ENCODE measurements around the gene DNAJB6. TPM values are rescaled to one million over a fixed set of nuclear protein-coding genes. Genes with fewer than 3 reads are reported as not detected.
A peak's percentile ranks its signal among the peaks of the same experiment; 100 is the strongest.

DNAJB6 gene
- 10 to 100 TPM; 78.0 to 81.8 TPM for total RNA-seq

GRCh38 chr7:157336383-157337315, at the start of gene DNAJB6:
TSS of gene DNAJB6 (plus strand) at chr7:157337004. CDS start at chr7:157358573, 21,569 bp downstream.
- H3K27ac ChIP-seq: peak within 1 kb of the TSS; percentile 67
- H3K9ac ChIP-seq (ENCODE audit: low read depth in 2 of 2, low read length in 2 of 2): peak within 1 kb of the TSS; percentile 88 to 96
- no peaks in the 10 kb centered on the region for H3K36me3 ChIP-seq
- H3K4me1 ChIP-seq: peaks cover 10% of the 10 kb centered on the region
- H3K9me3 ChIP-seq: no peaks in the 10 kb centered on the region
- TF ChIP-seq CTCF (IDR thresholded peaks at IDR 0.05): no peak
- H3K4me3 ChIP-seq: peak within 1 kb of the TSS; percentile 42
- DNase-seq: peak; percentile 94
- intact Hi-C loops (cut with DNase I): loop anchor here (10.0 kb wide), 1 partner anchor 62 kb away; no protein-coding TSS in a partner anchor
- no peaks in the 10 kb centered on the region for H3K27me3 ChIP-seq

- Histone ChIP-seq H3K27me3 (no peaks in the 10 kb centered on the region), H3K4me3 (no peak overlapping the region), H3K9ac (ENCODE audit: low read depth in 2 of 2, low read length in 2 of 2) (no peak overlapping the region), H3K27ac (no peak overlapping the region), H3K9me3 (no peaks in the 10 kb centered on the region), H3K4me1 (no peaks in the 10 kb centered on the region), H3K36me3 (no peaks in the 10 kb centered on the region)
- TF ChIP-seq CTCF (IDR thresholded peaks at IDR 0.05): no peak
- intact Hi-C loops (cut with DNase I): no loop called here
- DNase-seq: no peak
Observed at GRCh38 chr7:157291404-157292080, 45.3 kb upstream of the DNAJB6 start.

- Histone ChIP-seq H3K4me3 (no peak overlapping the region), H3K9ac (ENCODE audit: low read depth in 2 of 2, low read length in 2 of 2) (no peak overlapping the region), H3K9me3 (no peaks in the 10 kb centered on the region), H3K27me3 (no peaks in the 10 kb centered on the region), H3K27ac (no peak overlapping the region), H3K4me1 (no peaks in the 10 kb centered on the region), H3K36me3 (no peaks in the 10 kb centered on the region)
- intact Hi-C loops (cut with DNase I): no loop called here
- DNase-seq: no peak
- no peak for TF ChIP-seq CTCF (IDR thresholded peaks at IDR 0.05)
Observed at GRCh38 chr7:157292258-157292657, 44.5 kb upstream of the DNAJB6 start.

GRCh38 chr7:157292770-157293412, 43.9 kb upstream of the DNAJB6 start:
- Histone ChIP-seq H3K9me3 (no peaks in the 10 kb centered on the region), H3K36me3 (no peaks in the 10 kb centered on the region), H3K4me3 (peak overlapping the region; percentile 8), H3K27me3 (no peaks in the 10 kb centered on the region), H3K27ac (no peak overlapping the region), H3K4me1 (no peaks in the 10 kb centered on the region), H3K9ac (ENCODE audit: low read depth in 2 of 2, low read length in 2 of 2) (peak overlapping the region; percentile 19 to 43)
- peak; percentile 77 for DNase-seq
- TF ChIP-seq CTCF (IDR thresholded peaks at IDR 0.05): no peak
- intact Hi-C loops (cut with DNase I): no loop called here

GRCh38 chr7:157293413-157293788, 43.4 kb upstream of the DNAJB6 start:
- no peak for DNase-seq
- Histone ChIP-seq H3K9ac (ENCODE audit: low read depth in 2 of 2, low read length in 2 of 2) (peak overlapping the region in 1 of 2 donors; percentile 19), H3K27ac (no peak overlapping the region), H3K4me1 (no peaks in the 10 kb centered on the region), H3K9me3 (no peaks in the 10 kb centered on the region), H3K27me3 (no peaks in the 10 kb centered on the region), H3K4me3 (no peak overlapping the region), H3K36me3 (no peaks in the 10 kb centered on the region)
- intact Hi-C loops (cut with DNase I): no loop called here
- no peak for TF ChIP-seq CTCF (IDR thresholded peaks at IDR 0.05)
